H9 (cell line): ENCODE measurements around the gene RAD18. TPM values are rescaled to one million over a fixed set of nuclear protein-coding genes. Genes with fewer than 3 reads are reported as not detected.

Experiments
- DNase-seq: peaks from one replicate; pipeline ENCODE4 v3.0.0-alpha.2; 2017
- H2AFZ ChIP-seq: one replicate; pipeline ENCODE4 v1.6.1; 2013; ENCODE audit warnings: mild to moderate bottlenecking, low read length, control low read depth, moderate library complexity
- H2AK5ac ChIP-seq: 2 replicates; pipeline ENCODE4 v1.6.1; 2013; ENCODE audit warnings: low read length, control low read depth, mixed read lengths; ENCODE audit not compliant: insufficient read length
- H2BK120ac ChIP-seq: one replicate; pipeline ENCODE4 v1.6.1; 2013; ENCODE audit warnings: low read depth, mild to moderate bottlenecking, low read length, control low read depth, inconsistent platforms; ENCODE audit not compliant: poor library complexity, severe bottlenecking
- H2BK12ac ChIP-seq: 2 replicates; pipeline ENCODE4 v1.6.1; 2013; ENCODE audit warnings: low read length, control low read depth, mixed read lengths, low read depth; ENCODE audit not compliant: insufficient read length
- H2BK15ac ChIP-seq: 2 replicates; pipeline ENCODE4 v1.6.1; 2013; ENCODE audit warnings: low read depth, low read length, control low read depth
- H2BK20ac ChIP-seq: one replicate; pipeline ENCODE4 v1.6.1; 2013; ENCODE audit warnings: low read depth, mild to moderate bottlenecking, low read length, control low read depth, inconsistent platforms; ENCODE audit not compliant: poor library complexity, severe bottlenecking
- H2BK5ac ChIP-seq: 2 replicates; pipeline ENCODE4 v1.6.1; 2013; ENCODE audit warnings: low read length, control low read depth, mixed read lengths; ENCODE audit not compliant: insufficient read length
- H3K14ac ChIP-seq: 2 replicates; pipeline ENCODE4 v1.6.1; 2013; ENCODE audit warnings: low read length, control low read depth; ENCODE audit not compliant: insufficient read depth
- H3K18ac ChIP-seq: 2 replicates; pipeline ENCODE4 v1.6.1; 2013; ENCODE audit warnings: low read depth, mild to moderate bottlenecking, mixed read lengths, low read length, control low read depth; ENCODE audit not compliant: insufficient read length
- H3K23ac ChIP-seq: 2 replicates; pipeline ENCODE4 v1.6.1; 2013; ENCODE audit warnings: low read length, control low read depth, mixed read lengths, low read depth; ENCODE audit not compliant: insufficient read length
- H3K23me2 ChIP-seq: 2 replicates; pipeline ENCODE4 v1.6.1; 2013; ENCODE audit warnings: low read depth, mild to moderate bottlenecking, mixed read lengths, low read length, control low read depth; ENCODE audit not compliant: insufficient read length, poor library complexity, severe bottlenecking
- H3K27ac ChIP-seq: 2 replicates; pipeline ENCODE4 v1.5.1; 2013; ENCODE audit warnings: low read length, control low read depth, mixed read lengths, low read depth; ENCODE audit not compliant: insufficient read length
- H3K27me3 ChIP-seq: 2 replicates; pipeline ENCODE4 v1.6.1; 2013; ENCODE audit warnings: low read length, control low read depth, inconsistent platforms; ENCODE audit not compliant: insufficient read depth
- H3K4ac ChIP-seq: 2 replicates; pipeline ENCODE4 v1.6.1; 2013; ENCODE audit warnings: low read depth, mild to moderate bottlenecking, control low read depth, inconsistent platforms, low read length, moderate library complexity
- H3K4me1 ChIP-seq: 2 replicates; pipeline ENCODE4 v1.6.1; 2013; ENCODE audit warnings: low read length, control low read depth, inconsistent platforms; ENCODE audit not compliant: insufficient read depth
- H3K4me2 ChIP-seq: 2 replicates; pipeline ENCODE4 v1.6.1; 2013; ENCODE audit warnings: low read length, control low read depth, mixed read lengths; ENCODE audit not compliant: insufficient read length, insufficient read depth
- H3K56ac ChIP-seq: 2 replicates; pipeline ENCODE4 v1.6.1; 2013; ENCODE audit warnings: low read depth, mild to moderate bottlenecking, mixed read lengths, low read length, control low read depth; ENCODE audit not compliant: insufficient read length
- H3K79me1 ChIP-seq: 2 replicates; pipeline ENCODE4 v1.6.1; 2013; ENCODE audit warnings: low read depth, mild to moderate bottlenecking, moderate library complexity, low read length, control low read depth, inconsistent platforms; ENCODE audit not compliant: insufficient read depth, poor library complexity, severe bottlenecking
- H3K79me2 ChIP-seq: 2 replicates; pipeline ENCODE4 v1.6.1; 2013; ENCODE audit warnings: low read length, control low read depth, inconsistent platforms; ENCODE audit not compliant: insufficient read depth
- H3K9ac ChIP-seq: 2 replicates; pipeline ENCODE4 v1.6.1; 2013; ENCODE audit warnings: low read length, control low read depth, mixed read lengths; ENCODE audit not compliant: insufficient read length; ENCODE audit errors: extremely low read depth
- H3K9me3 ChIP-seq: one replicate; pipeline ENCODE4 v1.6.1; 2013; ENCODE audit warnings: low read depth, low read length, inconsistent platforms; ENCODE audit not compliant: control insufficient read depth
- H3T11ph ChIP-seq: one replicate; pipeline ENCODE4 v1.6.1; 2013; ENCODE audit warnings: mild to moderate bottlenecking, low read length, control low read depth, inconsistent platforms
- H4K20me1 ChIP-seq: one replicate; pipeline ENCODE4 v1.6.1; 2013; ENCODE audit not compliant: control insufficient read depth, insufficient read length, insufficient read depth
- H4K5ac ChIP-seq: 2 replicates; pipeline ENCODE4 v1.6.1; 2013; ENCODE audit warnings: low read depth, mild to moderate bottlenecking, mixed read lengths, low read length, control low read depth; ENCODE audit not compliant: insufficient read length
- H4K8ac ChIP-seq: replicated peaks from 2 replicates; pipeline ENCODE4 v1.6.1; 2013; ENCODE audit warnings: low read length, control low read depth, mixed read lengths, low read depth; ENCODE audit not compliant: insufficient read length
- H4K91ac ChIP-seq: 2 replicates; pipeline ENCODE4 v1.6.1; 2013; ENCODE audit warnings: low read depth, mild to moderate bottlenecking, moderate library complexity, mixed read lengths, low read length, control low read depth; ENCODE audit not compliant: insufficient read length
- H3K27ac Mint-ChIP-seq, 3 experiments: 2 replicates in 2 of 3; 3 replicates in 1 of 3; pipeline ENCODE4 v1.8.0; 2020 to 2021; ENCODE audit warnings: mixed read lengths in 3 of 3, mild to moderate bottlenecking in 1 of 3, moderate library complexity in 1 of 3
- H3K27me3 Mint-ChIP-seq: 2 replicates; pipeline ENCODE4 v1.8.0; 2021; ENCODE audit warnings: low read depth, mild to moderate bottlenecking, moderate library complexity, mixed read lengths
- H3K36me3 Mint-ChIP-seq, 3 experiments: 2 replicates in 2 of 3; 3 replicates in 1 of 3; pipeline ENCODE4 v1.8.0; 2020 to 2021; ENCODE audit warnings: low read depth in 3 of 3, mixed read lengths in 3 of 3; ENCODE audit not compliant: insufficient read depth in 1 of 3
- H3K4me1 Mint-ChIP-seq, 2 experiments: 2 replicates each; pipeline ENCODE4 v1.8.0; 2020; ENCODE audit warnings: mixed read lengths in 2 of 2
- H3K4me3 Mint-ChIP-seq, 2 experiments: 2 replicates in 1 of 2; 3 replicates in 1 of 2; pipeline ENCODE4 v1.8.0; 2020 to 2021; ENCODE audit warnings: mild to moderate bottlenecking in 2 of 2, mixed read lengths in 2 of 2, moderate library complexity in 1 of 2
- H3K9me3 Mint-ChIP-seq, 2 experiments: 2 replicates in 1 of 2; 3 replicates in 1 of 2; pipeline ENCODE4 v1.8.0; 2020; ENCODE audit warnings: mild to moderate bottlenecking in 2 of 2, mixed read lengths in 2 of 2, moderate library complexity in 1 of 2
- WGBS: extraction: QIAGEN DNeasy Blood & Tissue Kit; methylation state at CpG from one replicate; pipeline ENCODE4 v1.1.7; 2013; ENCODE audit warnings: missing lambda C conversion rate, low lambda C conversion rate, mixed read lengths; ENCODE audit not compliant: insufficient read length; ENCODE audit errors: extremely low coverage; 5-methylcytosine and 5-hydroxymethylcytosine counted together
- total RNA-seq: library from RNA; stranded (reverse); gene quantifications from 2 replicates; pipeline ENCODE4 v1.2.1, GENCODE V29; 2021
- TF ChIP-seq, protein P1 (sequence below): fragments of 200-600 bp; sonication (generic); conservative IDR thresholded peaks from 3 replicates; pipeline ENCODE4 v1.8.0; 2021; ENCODE audit warnings: antibody characterized with exemption, mild to moderate bottlenecking

The RAD18 gene
- total RNA-seq, 1 experiment from 2014 or later = 27.8 TPM

DNA sequence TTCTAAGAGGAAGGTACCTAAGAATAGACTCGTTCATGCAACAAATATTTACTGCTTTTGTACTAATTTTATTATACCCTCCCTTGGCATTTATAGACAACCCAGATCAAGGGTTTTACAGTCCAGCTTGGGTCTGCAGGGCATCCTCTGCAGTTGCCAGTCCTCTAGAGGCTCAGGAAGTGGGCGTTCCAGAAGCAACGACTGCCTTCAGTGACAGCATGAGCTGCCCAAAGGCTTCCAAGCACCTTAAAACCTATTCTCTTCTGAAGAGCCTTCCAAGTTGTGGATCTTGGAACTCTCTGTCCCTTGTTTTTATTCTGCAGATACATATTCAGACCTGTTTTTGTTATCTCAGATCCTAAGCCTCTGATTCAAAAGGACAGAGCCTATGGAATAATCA is 95.6 kb downstream of the RAD18 start:
- no peak overlapping the region for H4K91ac ChIP-seq
- TF ChIP-seq, protein P1, sequence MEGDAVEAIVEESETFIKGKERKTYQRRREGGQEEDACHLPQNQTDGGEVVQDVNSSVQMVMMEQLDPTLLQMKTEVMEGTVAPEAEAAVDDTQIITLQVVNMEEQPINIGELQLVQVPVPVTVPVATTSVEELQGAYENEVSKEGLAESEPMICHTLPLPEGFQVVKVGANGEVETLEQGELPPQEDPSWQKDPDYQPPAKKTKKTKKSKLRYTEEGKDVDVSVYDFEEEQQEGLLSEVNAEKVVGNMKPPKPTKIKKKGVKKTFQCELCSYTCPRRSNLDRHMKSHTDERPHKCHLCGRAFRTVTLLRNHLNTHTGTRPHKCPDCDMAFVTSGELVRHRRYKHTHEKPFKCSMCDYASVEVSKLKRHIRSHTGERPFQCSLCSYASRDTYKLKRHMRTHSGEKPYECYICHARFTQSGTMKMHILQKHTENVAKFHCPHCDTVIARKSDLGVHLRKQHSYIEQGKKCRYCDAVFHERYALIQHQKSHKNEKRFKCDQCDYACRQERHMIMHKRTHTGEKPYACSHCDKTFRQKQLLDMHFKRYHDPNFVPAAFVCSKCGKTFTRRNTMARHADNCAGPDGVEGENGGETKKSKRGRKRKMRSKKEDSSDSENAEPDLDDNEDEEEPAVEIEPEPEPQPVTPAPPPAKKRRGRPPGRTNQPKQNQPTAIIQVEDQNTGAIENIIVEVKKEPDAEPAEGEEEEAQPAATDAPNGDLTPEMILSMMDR = no peak
- WGBS = no CpG with 5 or more reads among the region's 3 CpGs
- peaks cover 4% of the 10 kb centered on the region for H3K4me1 ChIP-seq
- no peak overlapping the region for H2BK20ac ChIP-seq
- Mint-ChIP-seq H3K36me3 (peaks cover 0 to 3% (median 2%) of the 10 kb centered on the region in 3 experiments; a peak in 2 of 7 replicates), H3K27me3 (no peaks in the 10 kb centered on the region; the same call in 1 of the 2 replicates), H3K4me1 (peaks cover 13 to 22% of the 10 kb centered on the region in 2 experiments), H3K27ac (no peak overlapping the region), H3K9me3 (no peaks in the 10 kb centered on the region), H3K4me3 (no peak overlapping the region)
- H3K18ac ChIP-seq = no peak overlapping the region
- H2BK15ac ChIP-seq = no peak overlapping the region
- no peak overlapping the region for H2BK12ac ChIP-seq
- no peak overlapping the region for H3K23ac ChIP-seq
- DNase-seq = no peak
- no peaks in the 10 kb centered on the region for H3K79me2 ChIP-seq
- H2AFZ ChIP-seq = no peak overlapping the region
- H3K4ac ChIP-seq = no peak overlapping the region
- no peak overlapping the region for H3K4me2 ChIP-seq
- no peaks in the 10 kb centered on the region for H4K20me1 ChIP-seq
- no peak overlapping the region for H3K56ac ChIP-seq
- H3K23me2 ChIP-seq = no peaks in the 10 kb centered on the region
- no peak overlapping the region for H4K8ac ChIP-seq
- no peaks in the 10 kb centered on the region for H3K9me3 ChIP-seq
- no peaks in the 10 kb centered on the region for H3K79me1 ChIP-seq
- no peak overlapping the region for H2BK5ac ChIP-seq
- H3T11ph ChIP-seq = no peak overlapping the region
- H3K27ac ChIP-seq = no peak overlapping the region
- H2AK5ac ChIP-seq = no peak overlapping the region
- H3K14ac ChIP-seq = no peak overlapping the region
- H3K9ac ChIP-seq = no peak overlapping the region
- H4K5ac ChIP-seq = no peak overlapping the region
- H3K27me3 ChIP-seq = no peaks in the 10 kb centered on the region
- no peak overlapping the region for H2BK120ac ChIP-seq
